ENCODE results near the gene TEF.
"Not testable (repeated sequence)": the region's sequence is repeated elsewhere in the genome, so short reads cannot be mapped to it uniquely, and the experiment has no call there.

Gene TEF

GRCh38 chr22:41434361-41435003, 52.7 kb downstream of the TEF start:
- not testable (repeated sequence) for ATAC-seq

GRCh38 chr22:41435560-41435959, 53.8 kb downstream of the TEF start:
- TF ChIP-seq GLIS3 (CRISPR knock-in tag; IDR thresholded peaks at IDR 0.05) (no peak), BACH2 (CRISPR knock-in tag; IDR thresholded peaks at IDR 0.05; ENCODE audit: borderline replicate concordance) (no peak), ARNTL (CRISPR knock-in tag; IDR thresholded peaks at IDR 0.05; ENCODE audit: borderline replicate concordance, low read depth) (no peak), ZNF8 (CRISPR knock-in tag; IDR thresholded peaks at IDR 0.05) (no peak), TSHZ2 (CRISPR knock-in tag; IDR thresholded peaks at IDR 0.05) (no peak), ZNF70 (CRISPR knock-in tag; IDR thresholded peaks at IDR 0.05) (no peak), OSR1 (CRISPR knock-in tag; IDR thresholded peaks at IDR 0.05) (no peak), TOX (CRISPR knock-in tag; IDR thresholded peaks at IDR 0.05; ENCODE audit: borderline replicate concordance) (no peak), CREB5 (CRISPR knock-in tag; IDR thresholded peaks at IDR 0.05; ENCODE audit: low read depth) (no peak), ISL1 (CRISPR knock-in tag; IDR thresholded peaks at IDR 0.05) (no peak), RARB (CRISPR knock-in tag; IDR thresholded peaks at IDR 0.05) (no peak), CSRNP3 (CRISPR knock-in tag; IDR thresholded peaks at IDR 0.05) (no peak), CSDC2 (CRISPR knock-in tag; IDR thresholded peaks at IDR 0.05) (no peak), ZC3H10 (CRISPR knock-in tag; IDR thresholded peaks at IDR 0.05) (no peak), PPARA (CRISPR knock-in tag; IDR thresholded peaks at IDR 0.05; ENCODE audit: borderline replicate concordance) (no peak), SNAI2 (CRISPR knock-in tag; IDR thresholded peaks at IDR 0.05) (no peak), POU6F1 (CRISPR knock-in tag; IDR thresholded peaks at IDR 0.05; ENCODE audit: borderline replicate concordance, low read depth) (no peak), ZFP30 (CRISPR knock-in tag; IDR thresholded peaks at IDR 0.05) (no peak), TCF4 (CRISPR knock-in tag; IDR thresholded peaks at IDR 0.05; ENCODE audit: borderline replicate concordance) (no peak)
- no peak for ATAC-seq

- ATAC-seq, result no peak
- TF ChIP-seq POU6F1 (CRISPR knock-in tag; IDR thresholded peaks at IDR 0.05; ENCODE audit: borderline replicate concordance, low read depth) (no peak), TCF4 (CRISPR knock-in tag; IDR thresholded peaks at IDR 0.05; ENCODE audit: borderline replicate concordance) (no peak), SNAI2 (CRISPR knock-in tag; IDR thresholded peaks at IDR 0.05) (no peak)
Measured at GRCh38 chr22:41436322-41437113, 54.8 kb downstream of the TEF start.

Data from SK-N-SH treated with all-trans-retinoic acid at 6 μM for 48 hours (cell line).